ENCODE results near the gene NUCKS1. TPM values are rescaled to one million over a fixed set of nuclear protein-coding genes. Genes with fewer than 3 reads are reported as not detected.

NUCKS1 gene
- total RNA-seq, 2 experiments from 2014 or later = 150 to 159 TPM

GRCh38 chr1:205666372-205667166 is 83.4 kb downstream of the NUCKS1 start:
- POLR2A ChIA-PET = no interaction called here
- CTCF ChIA-PET = interaction anchor here (0.7 to 4.5 kb wide), 3 partner anchors 9 to 76 kb away, joined by 3 to 25 read pairs (median 3); no protein-coding TSS in a partner anchor

GRCh38 chr1:205665201-205666045 is 84.6 kb downstream of the NUCKS1 start:
- ChIA-PET CTCF (interaction anchor here (4.5 kb wide), 1 partner anchor 8 kb away, joined by 25 read pairs; no protein-coding TSS in a partner anchor), POLR2A (no interaction called here)

GRCh38 chr1:205664399-205665017 is 85.5 kb downstream of the NUCKS1 start:
- CTCF ChIA-PET = no interaction called here
- POLR2A ChIA-PET = no interaction called here

- POLR2A ChIA-PET = no interaction called here
Observed at GRCh38 chr1:205663286-205663936, 86.6 kb downstream of the NUCKS1 start.

More at GRCh38 chr1:205663286-205663936, 86.6 kb downstream of the NUCKS1 start:
- CTCF ChIA-PET = no interaction called here

Other genes with a start within 250 kb of the NUCKS1 start
- 1 to 10 TPM; 2.3 to 2.5 TPM for gene CDK18, start 245.5 kb downstream of the NUCKS1 start, total RNA-seq
- gene ELK4, start 118.2 kb downstream of the NUCKS1 start, total RNA-seq = 10 to 100 TPM; 70.3 to 71.0 TPM
- under 1 TPM; 0.19 to 0.57 TPM for gene SLC45A3, start 69.7 kb downstream of the NUCKS1 start, total RNA-seq
- gene RAB29, start 25.3 kb upstream of the NUCKS1 start, total RNA-seq = 10 to 100 TPM; 34.1 TPM
- 10 to 100 TPM; 28.8 to 29.4 TPM for gene SLC41A1, start 63.0 kb upstream of the NUCKS1 start, total RNA-seq
- gene PM20D1, start 100.0 kb upstream of the NUCKS1 start, total RNA-seq = under 1 TPM in 1 of 2 experiments, not detected in 1; 0.31 TPM
- gene SLC26A9, start 193.3 kb upstream of the NUCKS1 start, total RNA-seq = not detected

Data from activated CD8-positive, alpha-beta memory T cell treated with anti-CD3 and anti-CD28 coated beads for 36 hours (primary cell).